Fibroblast of the conjunctiva (primary cell): Measurements from ENCODE around the gene TBCC.
"Not testable (repeated sequence)": the region's sequence is repeated elsewhere in the genome, so short reads cannot be mapped to it uniquely, and the experiment has no call there.

Source experiments
- DNase-seq: peaks from one replicate; pipeline ENCODE4 v3.0.0-alpha.2; 2010; ENCODE audit warnings: low read depth

TBCC gene

GRCh38 chr6:42745640-42746462 is at the start of gene TBCC:
Gene TBCC (minus strand): TSS chr6:42746103. CDS start chr6:42746073, 30 bp downstream.
- peak; percentile 99 for DNase-seq

GRCh38 chr6:42795651-42796050 is 49.7 kb upstream of the TBCC start:
- no peak for DNase-seq

GRCh38 chr6:42791706-42792320 is 45.9 kb upstream of the TBCC start:
- DNase-seq: no peak

GRCh38 chr6:42790549-42791181 is 44.8 kb upstream of the TBCC start:
- DNase-seq: no peak

GRCh38 chr6:42788671-42789070 is 42.8 kb upstream of the TBCC start:
- no peak for DNase-seq

- no peak for DNase-seq
Measured at GRCh38 chr6:42787063-42787472, 41.2 kb upstream of the TBCC start.

- DNase-seq: no peak
Measured at GRCh38 chr6:42786525-42786985, 40.7 kb upstream of the TBCC start.

- DNase-seq: no peak
Measured at GRCh38 chr6:42784717-42785498, 39.0 kb upstream of the TBCC start.

- DNase-seq: no peak
Measured at GRCh38 chr6:42783876-42784642, 38.2 kb upstream of the TBCC start.

- peak; percentile 63 for DNase-seq
Measured at GRCh38 chr6:42783177-42783875, 37.4 kb upstream of the TBCC start.

- peak; percentile 86 for DNase-seq
Measured at GRCh38 chr6:42782689-42783176, 36.8 kb upstream of the TBCC start.

GRCh38 chr6:42781796-42782688 is 36.1 kb upstream of the TBCC start, which contains the start of gene BICRAL:
Gene BICRAL (plus strand): TSS chr6:42782052. CDS start chr6:42822023, 39,971 bp downstream.
- peak; percentile 82 for DNase-seq

GRCh38 chr6:42781546-42781795 is 35.6 kb upstream of the TBCC start:
- no peak for DNase-seq

GRCh38 chr6:42779521-42779920 is 33.6 kb upstream of the TBCC start:
- DNase-seq: no peak

GRCh38 chr6:42778122-42778521 is 32.2 kb upstream of the TBCC start:
- no peak for DNase-seq

- DNase-seq: no peak
Measured at GRCh38 chr6:42777126-42777822, 31.4 kb upstream of the TBCC start.

- not testable (repeated sequence) for DNase-seq
Measured at GRCh38 chr6:42774821-42775487, 29.1 kb upstream of the TBCC start.

- DNase-seq: no peak
Measured at GRCh38 chr6:42774201-42774600, 28.3 kb upstream of the TBCC start.

- DNase-seq: no peak
Measured at GRCh38 chr6:42771741-42772100, 25.8 kb upstream of the TBCC start.
